ENCODE measurements around the gene RHOT1. TPM values are rescaled to one million over a fixed set of nuclear protein-coding genes. Genes with fewer than 3 reads are reported as not detected.

The RHOT1 gene
- total RNA-seq, 1 donor from 2014 or later = 46.6 TPM

- intact Hi-C loops (cut with DNase I) = no loop called here
- H3K27ac ChIP-seq = no peak overlapping the region
- no peaks in the 10 kb centered on the region for H3K4me1 ChIP-seq
- DNase-seq = no peak
- TF ChIP-seq CTCF (IDR thresholded peaks at IDR 0.05) = no peak
- peaks cover 39% of the 10 kb centered on the region for H3K36me3 ChIP-seq
- peak; percentile 28 for ATAC-seq
- no peaks in the 10 kb centered on the region for H3K9me3 ChIP-seq
- H3K27me3 ChIP-seq = no peaks in the 10 kb centered on the region
- H3K4me3 ChIP-seq = no peak overlapping the region
Measured at GRCh38 chr17:32158870-32159585, 16.7 kb downstream of the RHOT1 start.

- TF ChIP-seq CTCF (IDR thresholded peaks at IDR 0.05) = no peak
- ATAC-seq (peak; percentile 28), DNase-seq (no peak)
- intact Hi-C loops (cut with DNase I) = no loop called here
- Histone ChIP-seq H3K27ac (no peak overlapping the region), H3K36me3 (peaks cover 43% of the 10 kb centered on the region), H3K9me3 (no peaks in the 10 kb centered on the region), H3K4me3 (no peak overlapping the region), H3K4me1 (no peaks in the 10 kb centered on the region), H3K27me3 (no peaks in the 10 kb centered on the region)
Measured at GRCh38 chr17:32159586-32160438, 17.5 kb downstream of the RHOT1 start.

GRCh38 chr17:32160526-32160925 lies 18.2 kb downstream of the RHOT1 start:
- no peak for TF ChIP-seq CTCF (IDR thresholded peaks at IDR 0.05)
- Histone ChIP-seq H3K36me3 (peaks cover 35% of the 10 kb centered on the region), H3K27me3 (no peaks in the 10 kb centered on the region), H3K9me3 (no peaks in the 10 kb centered on the region), H3K4me3 (no peak overlapping the region), H3K27ac (no peak overlapping the region), H3K4me1 (no peaks in the 10 kb centered on the region)
- no peak for DNase-seq
- no peak for ATAC-seq
- intact Hi-C loops (cut with DNase I) = no loop called here

- Histone ChIP-seq H3K4me1 (no peaks in the 10 kb centered on the region), H3K27ac (no peak overlapping the region), H3K36me3 (peaks cover 30% of the 10 kb centered on the region), H3K27me3 (no peaks in the 10 kb centered on the region), H3K9me3 (no peaks in the 10 kb centered on the region), H3K4me3 (no peak overlapping the region)
- DNase-seq (no peak), ATAC-seq (no peak)
- intact Hi-C loops (cut with DNase I) = no loop called here
- no peak for TF ChIP-seq CTCF (IDR thresholded peaks at IDR 0.05)
Measured at GRCh38 chr17:32161029-32161428, 18.7 kb downstream of the RHOT1 start.

GRCh38 chr17:32161506-32162365 lies 19.4 kb downstream of the RHOT1 start:
- no peaks in the 10 kb centered on the region for H3K4me1 ChIP-seq
- no peak overlapping the region for H3K4me3 ChIP-seq
- H3K9me3 ChIP-seq = no peaks in the 10 kb centered on the region
- DNase-seq (no peak), ATAC-seq (no peak)
- no peaks in the 10 kb centered on the region for H3K27me3 ChIP-seq
- no peak for TF ChIP-seq CTCF (IDR thresholded peaks at IDR 0.05)
- no peak overlapping the region for H3K27ac ChIP-seq
- peaks cover 26% of the 10 kb centered on the region for H3K36me3 ChIP-seq
- intact Hi-C loops (cut with DNase I) = no loop called here

All from upper lobe of right lung (tissue), 1 donor.